GM18951 (cell line): ENCODE measurements around the gene CCDC85C.

ENCODE experiments used
- POLR2A ChIP-seq: IDR thresholded peaks from 4 replicates; pipeline ENCODE4 v1.6.1; 2011; ENCODE audit warnings: mild to moderate bottlenecking; ENCODE audit not compliant: insufficient read length, insufficient read depth; ENCODE audit errors: extremely low read depth
- in situ Hi-C: fragments of 300-500 bp; cut with MboI; formaldehyde crosslinking; loops from one replicate; pipeline ENCODE4 v1.12.0; 2022; ENCODE audit warnings: low sequenced_read_pairs, mixed read lengths, inconsistent platforms; ENCODE audit not compliant: unreplicated experiment

The CCDC85C gene

DNA sequence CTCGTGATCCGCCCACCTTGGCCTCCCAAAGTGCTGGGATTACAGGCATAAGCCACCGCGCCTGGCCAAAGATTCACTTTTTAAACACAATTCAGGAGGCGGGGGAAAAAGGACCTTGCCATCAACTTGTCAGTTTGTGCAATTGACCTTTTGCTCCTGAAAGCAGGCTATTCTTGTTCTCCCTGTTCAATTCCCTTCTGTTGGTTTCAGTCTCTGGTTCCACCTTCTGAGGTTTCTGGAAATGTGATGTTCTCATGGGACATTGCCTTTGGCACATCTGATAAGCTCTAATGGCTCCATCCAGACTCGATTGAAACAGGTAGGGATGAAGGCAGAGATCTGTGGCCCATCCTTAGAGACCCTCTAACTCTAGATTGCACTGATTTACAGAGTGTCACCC lies 17.9 kb upstream of the CCDC85C start:
- TF ChIP-seq POLR2A: no peak
- in situ Hi-C loops: no loop called here

DNA sequence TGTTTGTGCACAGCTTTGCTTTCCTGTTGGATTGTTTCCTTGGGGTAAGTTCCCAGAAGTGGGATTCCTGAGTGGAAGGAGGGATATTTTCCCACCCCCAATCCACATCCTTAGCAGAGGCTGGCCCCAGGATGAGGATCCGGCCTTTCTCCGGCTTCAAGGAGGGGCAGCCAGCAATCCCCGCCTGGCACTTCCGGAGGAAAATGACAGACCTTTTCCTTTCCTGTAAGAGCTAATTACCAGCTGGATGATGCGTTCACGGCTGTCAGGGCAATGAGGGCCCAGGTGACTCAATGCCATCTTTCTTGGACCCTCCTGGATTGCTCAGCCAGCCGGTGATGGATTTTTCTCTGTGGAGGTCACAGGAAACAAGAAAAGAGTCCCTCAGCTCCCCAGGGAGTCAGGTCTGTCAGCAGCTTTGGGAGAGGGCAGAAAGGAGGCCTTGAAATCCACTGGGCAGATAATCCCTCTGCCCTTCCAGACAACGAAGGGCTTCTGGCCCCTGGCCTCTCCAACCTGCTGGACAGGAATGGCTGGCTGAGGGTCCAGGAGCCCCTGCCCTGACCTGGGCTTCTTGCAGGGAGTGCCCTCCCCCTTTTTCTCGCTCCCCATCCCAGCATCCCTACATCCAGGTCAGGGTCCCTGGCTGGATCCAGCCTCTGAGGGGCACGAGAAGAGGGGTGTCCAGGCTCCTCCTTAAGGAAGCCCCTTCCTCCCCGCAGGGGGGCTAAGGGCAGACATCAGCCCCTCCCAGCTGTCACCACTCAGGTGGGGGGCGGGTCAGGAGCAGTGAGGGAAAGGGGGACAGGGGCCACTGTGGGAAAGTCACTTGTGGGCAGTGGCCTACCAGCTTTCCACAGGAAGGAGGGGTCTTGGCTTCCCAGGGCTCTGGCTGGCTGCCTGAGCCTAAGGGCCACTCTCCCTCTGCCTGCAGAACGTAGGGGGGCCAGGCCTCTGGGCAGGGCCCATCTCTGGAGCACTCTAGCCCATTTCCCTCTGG lies 16.1 kb upstream of the CCDC85C start:
- in situ Hi-C loops: no loop called here
- TF ChIP-seq POLR2A: no peak

DNA sequence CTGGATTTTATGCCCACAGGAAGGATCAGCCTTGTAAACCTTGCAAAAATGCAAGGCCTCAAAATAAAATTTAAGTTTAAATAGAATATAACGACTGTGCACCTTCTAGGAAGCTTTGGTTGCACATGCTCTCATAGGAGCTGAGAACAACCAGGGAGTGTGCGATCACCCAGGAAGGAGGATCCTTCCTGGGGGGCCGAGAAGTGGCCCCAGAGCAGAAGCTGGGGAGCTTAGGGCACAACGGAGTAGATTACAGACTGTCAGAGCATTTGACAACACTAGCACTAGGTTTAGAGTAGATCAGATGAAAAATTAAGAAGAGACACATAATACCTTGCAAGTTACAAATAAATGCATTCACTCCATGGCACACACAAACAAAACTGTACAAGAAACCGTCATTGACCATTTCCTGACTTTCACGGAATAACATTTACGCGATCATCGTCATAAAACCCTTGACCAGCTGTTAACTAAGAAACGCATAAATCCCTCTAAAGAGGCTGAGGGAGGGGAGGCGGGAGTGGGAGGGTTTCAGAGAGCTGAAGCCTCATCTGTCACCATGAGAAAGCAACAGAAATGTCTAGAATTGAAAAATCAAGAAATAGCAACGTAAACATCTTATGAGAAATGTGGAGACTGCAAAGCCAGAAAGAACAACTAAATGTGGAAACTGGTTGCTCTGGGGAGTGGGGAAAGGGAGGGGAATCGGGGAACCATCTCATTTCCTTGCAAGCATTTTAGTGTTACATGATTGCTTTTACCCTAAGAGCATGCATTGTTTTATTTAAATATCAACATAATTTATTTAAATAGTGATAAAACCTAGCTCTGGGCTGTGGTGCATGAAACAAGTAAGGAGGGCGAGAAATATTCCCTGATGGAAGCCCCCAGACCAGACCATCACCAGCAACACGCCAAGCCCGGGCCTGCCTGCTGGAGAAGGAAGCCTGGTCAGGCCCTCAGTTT lies 13.1 kb upstream of the CCDC85C start:
- in situ Hi-C loops: no loop called here
- no peak for TF ChIP-seq POLR2A

DNA sequence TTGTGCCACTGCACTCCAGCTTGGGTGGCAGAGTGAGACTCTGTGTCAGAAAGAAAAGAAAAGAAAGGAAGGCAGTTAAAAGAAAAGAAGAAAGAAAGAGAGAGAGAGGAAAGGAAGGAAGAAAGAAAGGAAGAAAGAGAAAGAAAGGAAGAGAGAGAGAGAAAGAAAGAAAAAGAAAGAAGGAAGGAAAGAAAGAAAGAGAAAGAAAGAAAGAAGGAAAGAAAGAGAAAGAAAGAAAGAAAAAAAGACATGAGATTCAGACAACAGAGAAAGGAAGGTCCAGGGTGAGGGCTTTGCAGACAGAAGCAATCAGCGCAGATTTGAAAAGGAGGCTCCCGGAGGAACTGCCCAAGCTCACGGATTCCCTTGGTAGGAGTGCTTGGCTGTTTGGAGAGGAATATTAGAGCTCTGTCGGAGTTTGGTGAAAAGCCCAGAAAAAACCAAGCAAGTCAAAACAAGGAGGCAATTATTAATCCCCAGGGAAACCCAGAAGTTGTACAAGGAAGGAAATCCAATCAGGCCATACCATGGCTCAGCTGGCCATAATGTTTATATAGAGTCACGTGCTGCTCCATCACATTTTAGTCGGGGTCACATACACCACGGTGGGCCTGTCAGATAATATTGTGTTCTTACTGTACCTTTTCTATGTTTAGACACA lies 11.6 kb upstream of the CCDC85C start:
- no peak for TF ChIP-seq POLR2A
- in situ Hi-C loops: no loop called here

DNA sequence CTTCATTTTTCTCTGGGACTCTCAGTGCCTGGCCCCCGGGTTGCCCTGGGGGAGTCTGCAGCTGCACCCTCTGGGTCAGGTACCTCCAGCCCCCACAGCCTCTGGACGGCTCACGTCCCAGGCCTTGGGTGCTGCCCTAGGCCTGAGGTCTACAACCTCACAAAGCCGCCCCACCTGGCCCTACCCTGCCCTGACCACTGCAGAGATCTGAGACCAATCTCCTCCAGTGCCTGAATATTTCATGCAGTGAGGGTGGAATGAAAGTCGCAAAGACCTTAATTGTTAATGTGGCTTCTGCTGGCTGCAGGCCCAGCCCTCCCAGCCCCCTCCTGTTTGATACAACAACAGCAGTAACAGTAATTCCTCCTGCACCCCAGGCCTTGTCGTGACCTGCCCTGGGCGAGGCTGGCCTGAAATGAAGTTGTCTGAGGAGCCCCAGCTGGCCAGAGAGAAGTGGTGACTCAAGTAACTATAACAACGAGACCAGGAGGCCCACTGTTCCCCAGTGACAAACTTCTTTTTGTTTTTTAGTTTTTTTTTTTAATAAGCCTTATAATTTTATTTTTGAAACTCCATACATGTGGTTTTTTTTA lies 8.8 kb upstream of the CCDC85C start:
- in situ Hi-C loops: no loop called here
- TF ChIP-seq POLR2A: no peak

DNA sequence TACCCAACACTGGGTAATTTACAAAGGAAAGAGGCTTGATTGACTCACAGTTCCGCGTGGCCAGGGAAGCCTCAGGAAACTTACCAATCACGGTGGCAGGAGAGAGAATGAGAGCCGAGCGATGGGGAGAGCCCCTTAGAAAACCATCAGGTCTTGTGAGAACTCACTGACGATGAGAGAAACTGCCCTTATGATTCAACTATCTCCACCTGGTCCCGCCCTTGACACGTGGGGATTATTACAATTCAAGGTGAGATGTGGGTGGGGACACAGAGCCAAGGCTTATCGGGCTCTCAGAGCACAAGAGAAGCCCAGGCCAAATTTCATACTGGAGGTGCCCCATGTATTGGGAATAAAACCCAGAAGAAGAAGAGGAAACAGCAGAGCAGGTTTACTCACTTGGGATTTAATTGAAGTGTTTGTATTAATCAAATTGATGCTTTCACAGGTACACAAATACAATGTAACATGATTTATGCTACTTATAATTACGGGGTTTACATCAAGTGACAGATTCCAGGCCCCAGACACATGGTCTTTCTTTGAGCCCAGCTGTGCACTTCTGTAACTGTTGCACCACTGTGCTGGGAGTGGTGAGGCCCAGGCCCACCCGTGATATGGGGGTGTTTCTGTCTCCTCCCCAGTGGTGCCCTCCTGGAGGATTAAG lies 8.2 kb upstream of the CCDC85C start:
- TF ChIP-seq POLR2A: no peak
- in situ Hi-C loops: no loop called here

DNA sequence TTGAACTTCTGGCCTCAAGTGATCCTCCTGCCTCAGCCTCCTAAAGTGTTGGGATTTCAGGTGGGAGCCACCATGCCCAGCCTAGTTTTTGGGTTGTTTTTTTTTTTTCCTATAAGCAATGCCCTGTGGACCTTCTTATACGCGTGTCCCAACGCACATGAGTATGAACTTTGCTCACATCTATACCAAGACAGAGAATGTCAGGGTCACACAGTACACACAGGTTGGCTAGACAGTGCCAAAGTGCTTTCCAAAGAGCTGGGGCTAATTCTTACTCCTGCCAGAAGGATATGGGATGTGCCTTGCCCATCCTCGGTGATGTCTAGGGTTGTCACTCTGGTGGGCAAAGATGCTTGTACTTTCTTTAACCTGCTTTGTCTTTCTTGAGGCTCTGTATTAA lies 7.6 kb upstream of the CCDC85C start:
- in situ Hi-C loops: no loop called here

DNA sequence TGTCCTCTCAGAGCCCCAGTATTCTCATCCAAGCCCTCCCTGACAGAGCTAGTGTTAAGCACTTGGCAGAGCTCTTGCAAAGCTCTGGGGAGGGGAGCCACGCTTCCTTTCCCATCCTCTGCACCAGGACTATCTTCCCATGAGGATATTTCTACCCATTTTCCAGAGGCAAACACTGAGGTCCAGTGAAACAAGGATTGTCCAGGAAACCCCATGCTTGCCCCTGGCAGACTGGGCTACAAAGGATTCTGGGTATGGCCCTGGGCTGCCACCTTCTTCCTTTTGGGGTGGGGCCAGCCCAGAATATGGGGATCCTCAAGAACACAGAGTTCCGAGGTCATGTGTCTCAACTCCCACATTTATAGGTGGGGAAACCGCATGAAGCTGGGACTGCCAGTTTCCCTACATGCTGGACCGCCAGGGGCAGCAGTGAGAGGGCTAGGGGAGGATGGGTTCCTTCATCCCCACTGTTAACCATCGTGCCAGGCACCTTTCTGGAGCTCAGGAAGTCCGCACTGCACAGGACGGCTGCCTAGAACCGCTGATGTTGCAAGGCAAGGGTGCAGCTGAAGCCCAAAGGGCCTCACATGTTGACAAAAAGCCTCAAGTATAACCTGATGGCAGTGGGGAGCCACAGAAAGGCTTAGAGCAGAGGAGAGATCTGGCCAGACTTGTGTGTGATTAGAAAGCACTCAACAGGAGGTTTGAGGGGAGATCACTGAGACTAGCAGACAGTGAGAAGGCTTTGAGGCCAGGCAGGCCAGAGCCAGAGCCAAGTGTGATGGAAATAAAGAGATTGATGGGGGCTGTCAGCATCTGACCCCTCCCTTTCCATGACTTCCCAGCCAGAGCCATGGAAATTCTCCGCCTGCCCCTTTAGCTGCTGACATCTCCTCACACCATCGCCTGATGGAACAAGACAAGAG lies 5.5 kb upstream of the CCDC85C start:
- in situ Hi-C loops: no loop called here
- no peak for TF ChIP-seq POLR2A

More for the DNA sequence above, 7.6 kb upstream of the CCDC85C start:
- TF ChIP-seq POLR2A: no peak

DNA sequence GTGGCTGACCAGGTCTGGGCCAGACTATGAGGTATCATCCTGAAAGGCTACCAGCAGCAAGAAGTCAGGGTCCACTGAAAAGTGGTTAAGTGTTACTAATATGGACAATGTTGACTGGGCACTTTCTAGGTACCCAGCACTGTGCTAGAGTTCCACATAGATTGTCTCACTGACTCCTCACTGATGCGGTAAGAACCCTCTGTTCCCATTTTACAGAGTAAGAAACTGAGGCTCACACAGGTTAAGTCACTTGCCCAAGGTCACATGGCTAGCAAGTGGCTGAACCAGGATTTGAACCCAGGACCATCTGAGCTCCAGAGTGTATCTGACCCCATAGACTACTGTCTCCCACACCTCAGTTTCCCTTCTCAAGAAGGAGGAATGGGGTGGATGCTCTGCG lies 4.6 kb upstream of the CCDC85C start:
- TF ChIP-seq POLR2A: no peak
- in situ Hi-C loops: no loop called here

DNA sequence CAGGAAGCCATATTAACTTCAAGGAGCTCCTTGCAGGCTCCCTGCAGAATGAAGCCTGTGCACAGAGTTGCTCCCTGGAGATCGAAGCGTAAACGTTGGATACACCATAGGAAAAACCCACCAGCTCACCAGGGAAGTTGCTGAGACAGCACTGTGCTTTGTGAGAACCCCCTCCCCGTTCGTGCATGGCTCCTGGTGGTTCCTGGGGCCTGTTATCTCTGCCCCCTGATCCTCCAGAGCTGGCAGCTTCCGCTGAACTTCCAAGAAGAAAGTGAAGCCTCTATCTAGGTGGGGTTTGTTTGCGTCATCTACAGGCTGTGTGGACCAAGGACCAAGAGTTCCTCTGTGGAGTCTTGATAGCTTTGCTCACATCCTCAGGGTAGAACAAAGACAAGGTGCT lies 2.4 kb upstream of the CCDC85C start:
- in situ Hi-C loops: no loop called here
- TF ChIP-seq POLR2A: no peak

DNA sequence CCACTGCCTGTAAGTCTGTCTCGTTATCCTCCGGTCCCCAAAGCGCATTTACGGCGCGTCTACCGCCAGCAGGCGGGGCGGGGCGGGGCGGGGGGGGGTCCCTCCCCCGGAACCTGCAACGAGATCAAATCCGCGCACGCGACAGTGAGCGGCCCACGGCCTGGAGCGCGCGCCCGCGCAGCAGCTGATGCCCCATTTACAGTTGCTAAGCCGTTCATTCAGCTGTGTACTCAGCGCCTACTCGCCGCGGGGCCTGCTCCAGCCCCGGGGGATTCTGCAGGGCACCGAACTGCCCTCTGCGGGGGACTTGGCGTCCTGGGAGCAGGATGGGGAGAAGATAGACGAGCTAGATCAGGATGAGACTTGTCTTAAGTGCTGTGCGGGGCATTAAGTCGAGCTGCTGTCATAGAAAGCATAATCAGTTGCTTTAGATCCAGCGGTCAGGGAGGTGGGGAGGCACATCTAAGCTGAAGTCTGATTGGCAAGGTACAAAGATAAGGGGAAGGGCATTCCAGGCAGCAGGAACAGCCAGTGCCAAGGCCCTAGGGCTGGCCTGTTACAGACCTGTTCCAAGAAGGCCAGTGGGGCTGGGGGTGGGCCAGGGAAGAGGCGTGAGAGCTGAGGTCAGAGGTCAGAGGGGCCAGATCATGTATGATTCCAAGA lies 1.4 kb upstream of the CCDC85C start:
- TF ChIP-seq POLR2A: no peak
- in situ Hi-C loops: no loop called here

DNA sequence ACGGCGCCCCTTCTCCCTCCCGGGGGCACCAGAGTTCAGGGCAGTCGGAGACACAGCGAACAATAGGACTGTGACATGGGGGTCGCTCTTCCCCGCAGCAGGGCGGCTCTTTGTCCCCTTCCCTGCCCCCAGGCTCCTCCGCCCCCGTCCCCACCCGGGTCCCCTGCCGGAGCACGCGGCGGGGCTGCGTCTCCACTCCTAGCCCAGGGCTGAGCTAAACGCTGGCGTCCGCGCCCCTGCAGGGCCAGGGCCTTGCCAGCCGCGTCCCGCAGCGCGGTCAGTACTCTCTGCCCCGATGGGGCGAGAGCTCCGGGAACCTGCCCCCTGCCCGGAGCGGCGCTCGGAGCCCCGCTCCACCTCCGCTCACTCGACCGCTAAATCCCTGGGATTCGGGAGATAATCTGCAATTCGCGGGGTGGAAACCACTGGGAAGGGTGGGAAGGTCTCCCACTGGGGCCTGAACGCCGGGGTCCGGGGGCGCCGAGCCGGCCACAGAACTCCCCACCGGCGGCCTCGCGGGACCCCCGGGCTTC lies 825 bp upstream of the CCDC85C start:
- no peak for TF ChIP-seq POLR2A
- in situ Hi-C loops: no loop called here
